ENCODE measurements around the gene TAF11L11.

- TF ChIP-seq, protein P1, sequence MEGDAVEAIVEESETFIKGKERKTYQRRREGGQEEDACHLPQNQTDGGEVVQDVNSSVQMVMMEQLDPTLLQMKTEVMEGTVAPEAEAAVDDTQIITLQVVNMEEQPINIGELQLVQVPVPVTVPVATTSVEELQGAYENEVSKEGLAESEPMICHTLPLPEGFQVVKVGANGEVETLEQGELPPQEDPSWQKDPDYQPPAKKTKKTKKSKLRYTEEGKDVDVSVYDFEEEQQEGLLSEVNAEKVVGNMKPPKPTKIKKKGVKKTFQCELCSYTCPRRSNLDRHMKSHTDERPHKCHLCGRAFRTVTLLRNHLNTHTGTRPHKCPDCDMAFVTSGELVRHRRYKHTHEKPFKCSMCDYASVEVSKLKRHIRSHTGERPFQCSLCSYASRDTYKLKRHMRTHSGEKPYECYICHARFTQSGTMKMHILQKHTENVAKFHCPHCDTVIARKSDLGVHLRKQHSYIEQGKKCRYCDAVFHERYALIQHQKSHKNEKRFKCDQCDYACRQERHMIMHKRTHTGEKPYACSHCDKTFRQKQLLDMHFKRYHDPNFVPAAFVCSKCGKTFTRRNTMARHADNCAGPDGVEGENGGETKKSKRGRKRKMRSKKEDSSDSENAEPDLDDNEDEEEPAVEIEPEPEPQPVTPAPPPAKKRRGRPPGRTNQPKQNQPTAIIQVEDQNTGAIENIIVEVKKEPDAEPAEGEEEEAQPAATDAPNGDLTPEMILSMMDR (optimal IDR thresholded peaks at IDR 0.05 in 1 of 3, IDR thresholded peaks at IDR 0.05 in 1 of 3, conservative IDR thresholded peaks at IDR 0.05 in 1 of 3; ENCODE audit: extremely low read depth in 1 of 3, insufficient read depth in 2 of 3, low read length in 3 of 3): no peak
- no peak for TF ChIP-seq EZH2 (IDR thresholded peaks at IDR 0.05; ENCODE audit: low read length)
Measured at GRCh38 chr5:17625686-17626085, 21.7 kb downstream of the TAF11L11 start.

Data from keratinocyte (primary cell).